Loucy (cell line): ENCODE results near the gene DYNAP.

Source experiments
- H2AFZ ChIP-seq: fragments of 200-600 bp; sonication (generic); 2 replicates; pipeline ENCODE4 v1.6.0; 2016; ENCODE audit warnings: antibody characterized with exemption, mild to moderate bottlenecking, low read length, moderate library complexity
- H3F3A ChIP-seq: fragments of 200-600 bp; 2 replicates; pipeline ENCODE4 v1.6.0; 2016; ENCODE audit warnings: antibody characterized with exemption, low read depth, mild to moderate bottlenecking
- H3K27me3 ChIP-seq: fragments of 200-600 bp; sonication (generic); 2 replicates; pipeline ENCODE4 v1.6.1; 2014; ENCODE audit warnings: low read length, mild to moderate bottlenecking; ENCODE audit not compliant: insufficient read depth, poor library complexity, severe bottlenecking
- H3K36me3 ChIP-seq: fragments of 200-600 bp; sonication (generic); 2 replicates; pipeline ENCODE4 v1.6.1; 2016; ENCODE audit warnings: low read length; ENCODE audit not compliant: insufficient read depth
- H3K4me1 ChIP-seq: fragments of 200-600 bp; sonication (generic); 2 replicates; pipeline ENCODE4 v1.5.1; 2014; ENCODE audit warnings: low read length, mild to moderate bottlenecking; ENCODE audit not compliant: insufficient read depth, poor library complexity, severe bottlenecking
- H3K4me2 ChIP-seq: fragments of 200-600 bp; sonication (generic); 2 replicates; pipeline ENCODE4 v1.6.0; 2014; ENCODE audit warnings: antibody characterized with exemption, low read length, low read depth, mild to moderate bottlenecking; ENCODE audit not compliant: poor library complexity, severe bottlenecking
- H3K4me3 ChIP-seq: fragments of 200-600 bp; sonication (generic); 2 replicates; pipeline ENCODE4 v1.5.1; 2014; ENCODE audit warnings: low read length, mild to moderate bottlenecking, mixed read lengths; ENCODE audit not compliant: poor library complexity, severe bottlenecking
- H3K79me2 ChIP-seq: fragments of 200-600 bp; sonication (generic); 2 replicates; pipeline ENCODE4 v1.6.1; 2014; ENCODE audit warnings: low read length; ENCODE audit not compliant: insufficient read depth
- H3K9ac ChIP-seq: fragments of 200-600 bp; sonication (generic); 2 replicates; pipeline ENCODE4 v1.6.0; 2014; ENCODE audit warnings: mild to moderate bottlenecking, low read depth, low read length, moderate library complexity; ENCODE audit not compliant: poor library complexity, severe bottlenecking
- H3K9me2 ChIP-seq: fragments of 200-600 bp; sonication (generic); replicated peaks from 2 replicates; pipeline ENCODE4 v1.6.1; 2016; ENCODE audit warnings: low read depth, low read length, mixed read lengths
- H3K9me3 ChIP-seq: fragments of 200-600 bp; sonication (generic); 2 replicates; pipeline ENCODE4 v1.6.1; 2014; ENCODE audit warnings: mild to moderate bottlenecking, antibody characterized with exemption, low read length, low read depth; ENCODE audit not compliant: insufficient read depth
- H4K20me1 ChIP-seq: fragments of 200-600 bp; sonication (generic); 2 replicates; pipeline ENCODE4 v1.6.0; 2014; ENCODE audit warnings: antibody characterized with exemption, low read length, mild to moderate bottlenecking; ENCODE audit not compliant: insufficient read depth, poor library complexity, severe bottlenecking
- EZH2phosphoT487 ChIP-seq: fragments of 200-600 bp; IDR thresholded peaks from 2 replicates; pipeline ENCODE4 v1.6.1; 2018; ENCODE audit warnings: antibody characterized with exemption, mild to moderate bottlenecking, moderate library complexity, borderline replicate concordance
- TF ChIP-seq, protein P1 (sequence below): fragments of 200-600 bp; sonication (generic); conservative IDR thresholded peaks from 2 replicates; pipeline ENCODE4 v1.5.1; 2014; ENCODE audit warnings: mild to moderate bottlenecking, antibody characterized with exemption, low read length

DYNAP gene

DNA sequence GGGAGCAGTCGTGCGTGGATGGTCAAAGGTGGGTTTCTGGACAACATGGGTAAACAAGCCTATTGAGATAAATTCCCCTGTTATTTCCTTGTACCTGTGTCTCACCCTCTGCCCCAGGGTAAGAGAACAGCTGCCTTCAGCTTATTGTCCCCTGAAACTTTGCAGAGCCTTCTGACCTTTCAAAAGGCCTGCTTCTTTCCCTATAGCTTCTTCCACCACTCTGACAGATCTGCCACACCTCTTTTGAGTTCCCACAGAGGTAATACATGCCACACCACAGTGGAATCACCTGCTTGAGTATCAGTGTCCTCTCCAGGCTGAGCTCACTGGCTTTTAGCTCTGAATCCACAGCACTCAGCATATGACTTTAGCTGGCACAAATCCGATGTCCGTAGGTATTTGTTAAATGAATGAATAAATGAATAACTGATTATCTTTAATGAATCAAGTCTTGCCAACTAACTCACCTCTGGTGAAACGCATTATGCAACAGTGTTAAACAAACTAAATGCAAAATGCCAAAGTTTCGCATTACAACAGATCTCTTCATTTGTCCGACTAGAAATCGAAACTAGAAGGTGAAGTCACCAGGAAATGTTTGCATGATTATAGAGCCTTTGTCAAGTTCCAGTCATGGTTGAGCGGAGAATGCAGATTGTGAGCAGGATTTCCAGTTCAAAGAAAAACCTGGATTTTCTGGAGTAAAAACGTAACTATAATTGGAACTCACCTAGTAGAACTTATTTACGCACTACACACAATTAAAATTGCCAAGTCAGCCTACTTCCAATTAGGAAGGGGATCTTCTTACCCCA, 16.4 kb downstream of the DYNAP start:
- H3F3A ChIP-seq = no peaks in the 10 kb centered on the region
- no peak overlapping the region for H3K4me3 ChIP-seq
- H3K4me1 ChIP-seq = peaks cover 3% of the 10 kb centered on the region
- H2AFZ ChIP-seq = no peak overlapping the region
- H3K4me2 ChIP-seq = no peak overlapping the region
- H4K20me1 ChIP-seq = no peaks in the 10 kb centered on the region
- no peak for TF ChIP-seq EZH2phosphoT487
- TF ChIP-seq, protein P1, sequence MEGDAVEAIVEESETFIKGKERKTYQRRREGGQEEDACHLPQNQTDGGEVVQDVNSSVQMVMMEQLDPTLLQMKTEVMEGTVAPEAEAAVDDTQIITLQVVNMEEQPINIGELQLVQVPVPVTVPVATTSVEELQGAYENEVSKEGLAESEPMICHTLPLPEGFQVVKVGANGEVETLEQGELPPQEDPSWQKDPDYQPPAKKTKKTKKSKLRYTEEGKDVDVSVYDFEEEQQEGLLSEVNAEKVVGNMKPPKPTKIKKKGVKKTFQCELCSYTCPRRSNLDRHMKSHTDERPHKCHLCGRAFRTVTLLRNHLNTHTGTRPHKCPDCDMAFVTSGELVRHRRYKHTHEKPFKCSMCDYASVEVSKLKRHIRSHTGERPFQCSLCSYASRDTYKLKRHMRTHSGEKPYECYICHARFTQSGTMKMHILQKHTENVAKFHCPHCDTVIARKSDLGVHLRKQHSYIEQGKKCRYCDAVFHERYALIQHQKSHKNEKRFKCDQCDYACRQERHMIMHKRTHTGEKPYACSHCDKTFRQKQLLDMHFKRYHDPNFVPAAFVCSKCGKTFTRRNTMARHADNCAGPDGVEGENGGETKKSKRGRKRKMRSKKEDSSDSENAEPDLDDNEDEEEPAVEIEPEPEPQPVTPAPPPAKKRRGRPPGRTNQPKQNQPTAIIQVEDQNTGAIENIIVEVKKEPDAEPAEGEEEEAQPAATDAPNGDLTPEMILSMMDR = no peak
- H3K36me3 ChIP-seq = no peaks in the 10 kb centered on the region
- H3K9me2 ChIP-seq = no peaks in the 10 kb centered on the region
- H3K79me2 ChIP-seq = no peaks in the 10 kb centered on the region
- no peaks in the 10 kb centered on the region for H3K9me3 ChIP-seq
- no peaks in the 10 kb centered on the region for H3K27me3 ChIP-seq
- H3K9ac ChIP-seq = no peak overlapping the region

DNA sequence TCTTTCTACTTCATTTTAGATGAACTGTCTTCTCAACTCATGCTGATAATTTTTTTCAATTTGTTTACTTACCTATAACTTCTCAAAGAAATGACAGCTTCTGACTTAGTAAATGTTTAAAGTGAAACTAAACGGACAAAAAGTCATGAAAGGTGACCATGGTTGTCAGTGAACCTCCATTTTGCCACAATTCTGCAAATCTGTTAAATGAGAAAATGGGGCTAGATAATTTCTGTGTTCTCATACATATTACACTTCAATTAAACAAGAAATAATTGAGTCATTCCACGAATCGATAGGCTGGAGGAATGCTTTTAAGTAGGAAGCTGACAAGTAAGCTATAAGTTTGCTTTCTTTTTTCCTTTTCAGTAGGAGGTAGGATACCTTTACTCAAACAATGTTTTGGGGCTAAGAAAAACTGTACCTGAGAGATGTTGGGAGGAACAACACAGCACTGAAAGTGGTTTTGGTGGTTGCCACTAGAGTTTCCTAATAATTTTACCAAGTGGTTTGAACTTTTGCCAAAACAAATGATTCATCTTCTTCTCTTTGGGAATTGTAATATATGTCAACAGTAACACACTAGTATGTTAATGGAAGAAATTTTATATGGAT, 17.1 kb downstream of the DYNAP start:
- Histone ChIP-seq H3K36me3 (no peaks in the 10 kb centered on the region), H2AFZ (no peak overlapping the region), H3K9ac (no peak overlapping the region), H3K27me3 (no peaks in the 10 kb centered on the region), H3K4me2 (no peak overlapping the region), H3K4me3 (no peak overlapping the region), H3K9me3 (no peaks in the 10 kb centered on the region), H4K20me1 (no peaks in the 10 kb centered on the region), H3K4me1 (peaks cover 3% of the 10 kb centered on the region), H3K9me2 (no peaks in the 10 kb centered on the region), H3F3A (no peaks in the 10 kb centered on the region), H3K79me2 (no peaks in the 10 kb centered on the region)
- TF ChIP-seq EZH2phosphoT487 = no peak
- TF ChIP-seq, protein P1 = no peak

DNA sequence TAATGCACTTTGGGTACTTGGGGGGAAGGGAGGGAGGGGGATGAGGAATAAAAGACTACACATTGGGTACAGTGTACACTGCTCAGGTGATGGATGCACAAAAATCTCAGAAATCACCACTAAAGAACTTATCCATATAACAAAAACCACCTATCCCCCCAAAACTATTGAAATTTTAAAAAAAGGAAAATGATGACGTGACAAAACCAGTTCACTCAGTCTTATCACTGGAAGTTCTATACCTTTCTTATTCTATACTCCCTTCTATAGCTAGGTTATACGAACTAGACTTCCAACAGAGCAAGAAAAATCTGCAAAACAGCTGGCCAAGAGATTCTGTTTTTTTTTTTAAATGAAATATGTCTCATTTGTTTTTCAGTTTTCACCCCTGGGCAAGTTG, 20.8 kb downstream of the DYNAP start:
- Histone ChIP-seq H3K4me2 (no peak overlapping the region), H3K4me1 (peaks cover 10% of the 10 kb centered on the region), H3K9ac (no peak overlapping the region), H3K9me2 (no peaks in the 10 kb centered on the region), H3K4me3 (no peak overlapping the region), H3F3A (no peaks in the 10 kb centered on the region), H2AFZ (no peak overlapping the region), H3K36me3 (no peaks in the 10 kb centered on the region), H4K20me1 (no peaks in the 10 kb centered on the region), H3K27me3 (no peaks in the 10 kb centered on the region), H3K79me2 (no peaks in the 10 kb centered on the region), H3K9me3 (no peaks in the 10 kb centered on the region)
- TF ChIP-seq, protein P1 = no peak
- no peak for TF ChIP-seq EZH2phosphoT487
